Tibial nerve (tissue), 4 donors: ENCODE measurements around the gene ECHS1. TPM values are rescaled to one million over a fixed set of nuclear protein-coding genes. Genes with fewer than 3 reads are reported as not detected.
A peak's percentile ranks its signal among the peaks of the same experiment; 100 is the strongest.

ENCODE experiments used
- DNase-seq, 2 donors: peaks; one replicate each; pipeline ENCODE4 v3.0.0-alpha.2; 2019; ENCODE audit warnings: low spot score in 2 of 2
- H3K27ac ChIP-seq, 4 donors: fragments of 200-600 bp; sonication (generic) in 3 of 4; one replicate each; pipeline ENCODE4 v1.5.1; 2017 to 2019; ENCODE audit warnings: mild to moderate bottlenecking in 1 of 4
- H3K27me3 ChIP-seq, 2 donors: fragments of 200-600 bp; sonication (generic) in 1 of 2; one replicate each; pipeline versions ENCODE4 v1.5.1 to v1.6.0; 2017 to 2019
- H3K36me3 ChIP-seq, 3 donors: fragments of 200-600 bp; sonication (generic); one replicate each; pipeline ENCODE4 v1.5.1; 2018 to 2019
- H3K4me1 ChIP-seq, 4 donors: fragments of 200-600 bp; sonication (generic) in 3 of 4; one replicate each; pipeline ENCODE4 v1.5.1; 2017 to 2019
- H3K4me3 ChIP-seq, 4 donors: fragments of 200-600 bp; sonication (generic) in 3 of 4; one replicate each; pipeline ENCODE4 v1.5.1; 2017 to 2019; ENCODE audit warnings: mild to moderate bottlenecking in 1 of 4, moderate library complexity in 1 of 4
- H3K9me3 ChIP-seq, 4 donors: fragments of 200-600 bp; sonication (generic) in 3 of 4; one replicate each; pipeline ENCODE4 v1.5.1; 2017 to 2019
- CTCF ChIP-seq, 5 experiments: fragments of 200-600 bp in 3 of 5; fragments of 450-650 bp in 2 of 5; sonication (generic) in 3 of 5; IDR thresholded peaks; one replicate each; pipeline ENCODE4 v1.5.1; 2016 to 2019; ENCODE audit warnings: antibody characterized with exemption in 5 of 5, mild to moderate bottlenecking in 3 of 5, moderate library complexity in 2 of 5
- EP300 ChIP-seq, 2 donors: sonication (generic); formaldehyde crosslinking; IDR thresholded peaks; one replicate each; pipeline ENCODE4 v1.6.1; 2017; ENCODE audit warnings: antibody characterized with exemption in 2 of 2, mild to moderate bottlenecking in 1 of 2
- POLR2A ChIP-seq, 2 donors: fragments of 450-650 bp; IDR thresholded peaks; one replicate each; pipeline ENCODE4 v1.6.1; 2017; ENCODE audit warnings: antibody characterized with exemption in 2 of 2, mild to moderate bottlenecking in 2 of 2, moderate library complexity in 2 of 2
- WGBS, 2 donors: methylation state at CpG; one replicate each; pipeline ENCODE4 v1.1.5; 2018; 5-methylcytosine and 5-hydroxymethylcytosine counted together
- total RNA-seq, 4 donors: library from RNA; depleted of rRNA; stranded (reverse); fragments of >200 nt; gene quantifications; one replicate each; pipeline ENCODE4 v1.1.0, GENCODE V29; 2016

ECHS1 gene
- total RNA-seq, 4 donors from 2014 or later = 70.5 to 104 (median 76.4) TPM

- Histone ChIP-seq H3K36me3 (no peaks in the 10 kb centered on the region), H3K27me3 (peaks cover 3 to 87% of the 10 kb centered on the region in 2 donors), H3K4me3 (peak within 1 kb of the TSS; percentile 11 to 47 (median 32)), H3K4me1 (peaks cover 5 to 25% (median 20%) of the 10 kb centered on the region in 4 donors), H3K9me3 (peaks cover 0 to 5% (median 0%) of the 10 kb centered on the region in 4 donors), H3K27ac (no peak within 1 kb of the TSS)
- TF ChIP-seq EP300 (IDR thresholded peaks at IDR 0.05) (no peak), POLR2A (IDR thresholded peaks at IDR 0.05) (no peak), CTCF (IDR thresholded peaks at IDR 0.05) (no peak)
- no peak for DNase-seq
- WGBS, 2 donors = 9 to 18% methylated on average over 34 to 55 of the region's 63 CpGs
Observed at GRCh38 chr10:133336577-133337369, 36.4 kb downstream of the ECHS1 start, which contains the start of gene CALY. Gene CALY (minus strand): TSS chr10:133336896. CDS start chr10:133328989, 7,907 bp downstream.

GRCh38 chr10:133336118-133336576, 37.0 kb downstream of the ECHS1 start:
- TF ChIP-seq EP300 (IDR thresholded peaks at IDR 0.05) = no peak
- TF ChIP-seq POLR2A (IDR thresholded peaks at IDR 0.05) = no peak
- TF ChIP-seq CTCF (IDR thresholded peaks at IDR 0.05) = no peak
- no peaks in the 10 kb centered on the region for H3K36me3 ChIP-seq
- H3K9me3 ChIP-seq = peaks cover 0 to 2% (median 0%) of the 10 kb centered on the region in 4 donors
- H3K4me1 ChIP-seq = peaks cover 5 to 25% (median 20%) of the 10 kb centered on the region in 4 donors
- no peak overlapping the region for H3K27ac ChIP-seq
- WGBS, 2 donors = 0 to 5% methylated on average over 5 to 29 of the region's 41 CpGs
- DNase-seq = no peak
- H3K27me3 ChIP-seq = peaks cover 3 to 86% of the 10 kb centered on the region in 2 donors
- H3K4me3 ChIP-seq = peak overlapping the region; percentile 11 to 47 (median 32)

- Histone ChIP-seq H3K4me3 (peak overlapping the region; percentile 11 to 47 (median 32)), H3K27ac (peak overlapping the region in 1 of 4 donors; percentile 32), H3K9me3 (no peaks in the 10 kb centered on the region), H3K36me3 (no peaks in the 10 kb centered on the region), H3K4me1 (peaks cover 5 to 25% (median 20%) of the 10 kb centered on the region in 4 donors), H3K27me3 (peaks cover 3 to 85% of the 10 kb centered on the region in 2 donors)
- TF ChIP-seq CTCF (IDR thresholded peaks at IDR 0.05) (no peak), EP300 (IDR thresholded peaks at IDR 0.05) (no peak), POLR2A (IDR thresholded peaks at IDR 0.05) (no peak)
- WGBS, 2 donors = 2 to 3% methylated on average over 21 to 43 of the region's 75 CpGs
- peak; percentile 43 to 63 for DNase-seq
Observed at GRCh38 chr10:133335246-133336117, 37.7 kb downstream of the ECHS1 start.

GRCh38 chr10:133334503-133335245, 38.5 kb downstream of the ECHS1 start:
- no peak for DNase-seq
- 16 to 27% methylated on average over 30 to 46 of the region's 51 CpGs for WGBS, 2 donors
- Histone ChIP-seq H3K27me3 (peaks cover 3 to 78% of the 10 kb centered on the region in 2 donors), H3K36me3 (no peaks in the 10 kb centered on the region), H3K27ac (peak overlapping the region in 1 of 4 donors; percentile 32), H3K4me3 (peak overlapping the region; percentile 11 to 47 (median 32)), H3K4me1 (peaks cover 5 to 30% (median 20%) of the 10 kb centered on the region in 4 donors), H3K9me3 (no peaks in the 10 kb centered on the region)
- TF ChIP-seq CTCF (IDR thresholded peaks at IDR 0.05) (no peak), EP300 (IDR thresholded peaks at IDR 0.05) (no peak), POLR2A (IDR thresholded peaks at IDR 0.05) (no peak)
